Activated CD8-positive, alpha-beta memory T cell treated with anti-CD3 and anti-CD28 coated beads for 36 hours (primary cell): Measurements from ENCODE around the gene TOLLIP. TPM values are rescaled to one million over a fixed set of nuclear protein-coding genes. Genes with fewer than 3 reads are reported as not detected.

Experiments used
- CTCF ChIA-PET: fragments of 350-600 bp; sonication (Branson Sonifier 250); formaldehyde crosslinking; loops from one replicate; lab custom pipeline; 2021; ENCODE audit warnings: antibody characterized with exemption; lab: Charles Lee
- POLR2A ChIA-PET: fragments of 350-600 bp; sonication (Branson Sonifier 250); formaldehyde crosslinking; loops from one replicate; lab custom pipeline; 2021; ENCODE audit warnings: antibody characterized with exemption; lab: Charles Lee
- total RNA-seq, 2 experiments: library from RNA; stranded (reverse); gene quantifications; one replicate each; pipeline ENCODE4 v1.2.3, GENCODE V29; 2021

TOLLIP gene
- total RNA-seq, 2 experiments from 2014 or later, result 37.1 to 40.7 TPM

- CTCF ChIA-PET, result no interaction called here
- POLR2A ChIA-PET, result no interaction called here
These were observed 68.7 kb downstream of the TOLLIP start for GRCh38 chr11:1240771-1241170.

GRCh38 chr11:1239596-1240205 is 69.7 kb downstream of the TOLLIP start:
- CTCF ChIA-PET, result no interaction called here
- POLR2A ChIA-PET, result no interaction called here

- ChIA-PET CTCF (no interaction called here), POLR2A (no interaction called here)
These were observed 70.5 kb downstream of the TOLLIP start for GRCh38 chr11:1238767-1239595.

- ChIA-PET POLR2A (no interaction called here), CTCF (no interaction called here)
These were observed 71.6 kb downstream of the TOLLIP start for GRCh38 chr11:1237851-1238250.

GRCh38 chr11:1237128-1237580 is 72.3 kb downstream of the TOLLIP start:
- CTCF ChIA-PET, result no interaction called here
- POLR2A ChIA-PET, result no interaction called here

- ChIA-PET CTCF (interaction anchor here (0.6 kb wide), 1 partner anchor 479 kb away, joined by 3 read pairs; no protein-coding TSS in a partner anchor), POLR2A (no interaction called here)
These were observed 72.9 kb downstream of the TOLLIP start for GRCh38 chr11:1236316-1237127.

GRCh38 chr11:1235901-1236315 is 73.5 kb downstream of the TOLLIP start:
- POLR2A ChIA-PET, result no interaction called here
- CTCF ChIA-PET, result no interaction called here

GRCh38 chr11:1235306-1235900 is 74.0 kb downstream of the TOLLIP start:
- POLR2A ChIA-PET, result no interaction called here

GRCh38 chr11:1234771-1235305 is 74.6 kb downstream of the TOLLIP start:
- CTCF ChIA-PET, result no interaction called here
- POLR2A ChIA-PET, result no interaction called here

More at GRCh38 chr11:1235306-1235900, 74.0 kb downstream of the TOLLIP start:
- CTCF ChIA-PET, result no interaction called here

GRCh38 chr11:1234054-1234720 is 75.2 kb downstream of the TOLLIP start:
- CTCF ChIA-PET, result no interaction called here
- POLR2A ChIA-PET, result no interaction called here

- ChIA-PET CTCF (no interaction called here), POLR2A (no interaction called here)
These were observed 75.9 kb downstream of the TOLLIP start for GRCh38 chr11:1233351-1234053.

- ChIA-PET CTCF (no interaction called here), POLR2A (no interaction called here)
These were observed 76.5 kb downstream of the TOLLIP start for GRCh38 chr11:1232883-1233321.

- CTCF ChIA-PET, result no interaction called here
- POLR2A ChIA-PET, result no interaction called here
These were observed 77.2 kb downstream of the TOLLIP start for GRCh38 chr11:1232021-1232882.

GRCh38 chr11:1231396-1232020 is 77.9 kb downstream of the TOLLIP start:
- ChIA-PET CTCF (no interaction called here), POLR2A (no interaction called here)

GRCh38 chr11:1230456-1231395 is 78.7 kb downstream of the TOLLIP start:
- POLR2A ChIA-PET, result no interaction called here
- CTCF ChIA-PET, result no interaction called here

- CTCF ChIA-PET, result no interaction called here
These were observed 79.3 kb downstream of the TOLLIP start for GRCh38 chr11:1230121-1230455.

More at GRCh38 chr11:1230121-1230455, 79.3 kb downstream of the TOLLIP start:
- POLR2A ChIA-PET, result no interaction called here
